Stimulated activated CD8-positive, alpha-beta memory T cell treated with anti-CD3 and anti-CD28 coated beads, Interleukin-7, amount 100 ng/mL, for 1 hour (primary cell): Measurements from ENCODE around the gene RASL12.
"Not testable (repeated sequence)": the region's sequence is repeated elsewhere in the genome, so short reads cannot be mapped to it uniquely, and the experiment has no call there.

ENCODE experiments used
- DNase-seq, 2 donors: peaks; one replicate each; pipeline ENCODE4 v3.0.0-alpha.2; 2020; ENCODE audit warnings: low read depth in 2 of 2

Gene RASL12

GRCh38 chr15:65067645-65068402, at the start of gene RASL12:
Gene RASL12 (minus strand): TSS chr15:65067991. CDS start chr15:65067835, 156 bp downstream.
- DNase-seq: no peak

- no peak for DNase-seq
Observed at GRCh38 chr15:65115542-65115941, 47.8 kb upstream of the RASL12 start.

GRCh38 chr15:65115086-65115485, 47.3 kb upstream of the RASL12 start, which contains the start of gene UBAP1L:
Gene UBAP1L (minus strand): TSS chr15:65115200. CDS start chr15:65106215, 8,985 bp downstream.
- DNase-seq: no peak

GRCh38 chr15:65110676-65111292, 43.0 kb upstream of the RASL12 start:
- no peak for DNase-seq

GRCh38 chr15:65106011-65106590, 38.3 kb upstream of the RASL12 start:
- no peak for DNase-seq

GRCh38 chr15:65105038-65105437, 37.2 kb upstream of the RASL12 start:
- no peak for DNase-seq

GRCh38 chr15:65102912-65103311, 35.1 kb upstream of the RASL12 start:
- DNase-seq: no peak

GRCh38 chr15:65101891-65102708, 34.3 kb upstream of the RASL12 start:
- DNase-seq: no peak

- no peak for DNase-seq
Observed at GRCh38 chr15:65101411-65101890, 33.7 kb upstream of the RASL12 start.

GRCh38 chr15:65100442-65100841, 32.7 kb upstream of the RASL12 start:
- DNase-seq: no peak

GRCh38 chr15:65099801-65100200, 32.0 kb upstream of the RASL12 start:
- DNase-seq: not testable (repeated sequence)

GRCh38 chr15:65099336-65099735, 31.5 kb upstream of the RASL12 start:
- DNase-seq: no peak

GRCh38 chr15:65097651-65098263, 30.0 kb upstream of the RASL12 start:
- DNase-seq: no peak

- no peak for DNase-seq
Observed at GRCh38 chr15:65096481-65097385, 28.9 kb upstream of the RASL12 start.

- no peak for DNase-seq
Observed at GRCh38 chr15:65095747-65096104, 27.9 kb upstream of the RASL12 start.

- DNase-seq: no peak
Observed at GRCh38 chr15:65095011-65095746, 27.4 kb upstream of the RASL12 start.

- DNase-seq: no peak
Observed at GRCh38 chr15:65094294-65094995, 26.7 kb upstream of the RASL12 start.

GRCh38 chr15:65093793-65094170, 26.0 kb upstream of the RASL12 start:
- not testable (repeated sequence) for DNase-seq
